Measurements from ENCODE around the gene PCSK9.

The PCSK9 gene

DNA sequence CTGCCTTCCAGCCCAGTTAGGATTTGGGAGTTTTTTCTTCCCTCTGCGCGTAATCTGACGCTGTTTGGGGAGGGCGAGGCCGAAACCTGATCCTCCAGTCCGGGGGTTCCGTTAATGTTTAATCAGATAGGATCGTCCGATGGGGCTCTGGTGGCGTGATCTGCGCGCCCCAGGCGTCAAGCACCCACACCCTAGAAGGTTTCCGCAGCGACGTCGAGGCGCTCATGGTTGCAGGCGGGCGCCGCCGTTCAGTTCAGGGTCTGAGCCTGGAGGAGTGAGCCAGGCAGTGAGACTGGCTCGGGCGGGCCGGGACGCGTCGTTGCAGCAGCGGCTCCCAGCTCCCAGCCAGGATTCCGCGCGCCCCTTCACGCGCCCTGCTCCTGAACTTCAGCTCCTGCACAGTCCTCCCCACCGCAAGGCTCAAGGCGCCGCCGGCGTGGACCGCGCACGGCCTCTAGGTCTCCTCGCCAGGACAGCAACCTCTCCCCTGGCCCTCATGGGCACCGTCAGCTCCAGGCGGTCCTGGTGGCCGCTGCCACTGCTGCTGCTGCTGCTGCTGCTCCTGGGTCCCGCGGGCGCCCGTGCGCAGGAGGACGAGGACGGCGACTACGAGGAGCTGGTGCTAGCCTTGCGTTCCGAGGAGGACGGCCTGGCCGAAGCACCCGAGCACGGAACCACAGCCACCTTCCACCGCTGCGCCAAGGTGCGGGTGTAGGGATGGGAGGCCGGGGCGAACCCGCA is at the start of gene PCSK9:
Gene PCSK9 (plus strand): TSS at position 207 of the 741 bp plus-strand sequence. CDS start 290 bp downstream, at position 497.
- DNase-seq: no peak

DNA sequence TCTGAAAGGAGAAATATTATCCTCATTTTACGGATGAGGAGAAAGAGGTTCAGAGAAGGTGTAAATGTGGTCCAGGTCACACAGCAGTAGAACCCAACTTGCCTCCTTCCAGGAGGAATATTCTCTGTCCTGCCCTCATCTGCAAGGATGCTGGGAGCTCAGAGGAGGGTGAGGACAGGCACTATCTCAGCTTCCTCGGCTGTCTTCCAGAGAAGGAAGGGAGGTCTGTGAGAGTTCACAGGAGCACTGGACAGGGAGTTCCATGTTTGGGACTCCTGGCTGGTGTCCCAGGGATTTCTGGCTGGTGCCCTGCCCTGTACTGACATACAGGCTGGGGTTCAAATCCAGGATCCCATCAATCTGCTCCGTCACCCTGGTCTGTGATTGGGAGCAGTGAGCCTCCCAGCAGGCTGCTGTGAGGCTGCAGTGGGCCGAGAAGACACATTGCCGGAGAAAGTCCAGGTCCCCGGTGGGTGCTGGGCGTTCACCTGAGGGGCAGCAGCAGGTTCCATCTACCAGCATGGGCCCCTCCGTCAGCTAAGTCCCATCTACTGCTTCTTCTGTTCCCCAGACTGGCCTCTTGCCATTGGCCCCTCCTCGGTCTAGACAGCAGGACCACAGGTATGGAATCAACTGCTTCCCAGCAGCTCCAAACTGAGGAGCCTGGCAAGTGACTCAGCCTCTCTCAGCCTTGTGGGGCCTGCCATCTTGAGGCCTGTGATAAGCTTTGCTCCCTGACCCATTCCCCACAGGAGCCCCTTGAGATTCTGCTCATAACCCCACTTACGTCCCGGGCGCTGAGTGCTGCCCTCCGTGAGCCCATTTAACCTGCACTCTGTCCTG is 49.2 kb upstream of the PCSK9 start:
- no peak for DNase-seq

DNA sequence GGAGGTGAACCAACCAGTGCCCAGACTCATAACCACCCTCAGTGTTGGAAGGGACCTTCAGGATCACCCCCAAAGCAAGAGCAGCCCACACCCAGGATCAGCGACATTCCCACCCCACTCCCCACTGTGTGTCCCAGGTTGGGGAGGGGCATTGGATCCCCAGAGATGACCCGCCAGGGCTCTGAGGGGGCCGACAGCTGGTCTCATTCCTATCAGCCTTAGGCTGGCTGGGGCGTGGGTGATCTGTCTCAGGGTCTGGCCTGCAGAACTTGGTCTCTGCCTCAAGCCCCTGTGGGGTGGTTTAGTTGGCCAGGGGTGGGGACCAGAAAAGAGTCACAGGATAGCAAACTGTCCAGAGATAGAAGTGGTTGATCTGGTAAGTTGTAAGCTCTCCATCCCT is 48.4 kb upstream of the PCSK9 start:
- no peak for DNase-seq

DNA sequence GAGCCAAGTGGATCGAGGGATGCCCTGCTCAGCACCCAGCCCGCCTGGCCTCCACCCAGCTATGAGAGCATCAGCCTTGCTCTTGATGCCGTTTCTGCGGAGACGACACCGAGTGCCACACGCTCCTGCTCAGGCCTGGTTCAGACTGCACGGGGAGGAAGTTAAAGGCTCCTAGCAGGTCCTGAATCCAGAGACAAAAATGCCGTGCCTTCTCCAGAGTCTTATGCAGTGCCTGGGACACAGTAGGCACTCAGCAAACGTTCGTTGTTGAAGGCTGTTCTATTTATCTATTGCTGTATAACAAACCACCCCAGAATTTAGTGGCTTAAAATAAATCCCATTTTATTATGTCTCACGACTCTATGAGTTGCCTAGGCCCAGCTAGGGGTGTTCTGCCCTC is 47.4 kb upstream of the PCSK9 start:
- DNase-seq: no peak

DNA sequence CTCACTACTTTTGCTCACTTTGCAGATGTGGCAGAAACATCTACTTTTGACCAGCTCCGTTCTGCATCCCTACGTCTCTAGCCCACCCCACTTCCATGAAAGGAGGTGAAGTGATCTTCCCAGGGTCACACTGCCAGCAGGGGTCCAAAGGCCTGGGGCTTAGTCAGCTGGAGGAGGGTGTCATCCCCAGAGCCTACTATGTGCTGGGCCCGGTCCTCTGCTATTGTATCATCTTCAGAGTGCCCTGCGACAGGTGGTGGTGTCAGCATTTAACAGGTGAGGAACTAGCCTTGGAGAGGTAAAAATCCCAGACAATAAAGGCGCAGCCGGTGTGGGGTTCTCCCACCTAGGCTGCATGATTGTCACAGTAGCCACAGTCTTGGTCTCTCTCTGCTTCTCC is 46.2 kb upstream of the PCSK9 start:
- no peak for DNase-seq

DNA sequence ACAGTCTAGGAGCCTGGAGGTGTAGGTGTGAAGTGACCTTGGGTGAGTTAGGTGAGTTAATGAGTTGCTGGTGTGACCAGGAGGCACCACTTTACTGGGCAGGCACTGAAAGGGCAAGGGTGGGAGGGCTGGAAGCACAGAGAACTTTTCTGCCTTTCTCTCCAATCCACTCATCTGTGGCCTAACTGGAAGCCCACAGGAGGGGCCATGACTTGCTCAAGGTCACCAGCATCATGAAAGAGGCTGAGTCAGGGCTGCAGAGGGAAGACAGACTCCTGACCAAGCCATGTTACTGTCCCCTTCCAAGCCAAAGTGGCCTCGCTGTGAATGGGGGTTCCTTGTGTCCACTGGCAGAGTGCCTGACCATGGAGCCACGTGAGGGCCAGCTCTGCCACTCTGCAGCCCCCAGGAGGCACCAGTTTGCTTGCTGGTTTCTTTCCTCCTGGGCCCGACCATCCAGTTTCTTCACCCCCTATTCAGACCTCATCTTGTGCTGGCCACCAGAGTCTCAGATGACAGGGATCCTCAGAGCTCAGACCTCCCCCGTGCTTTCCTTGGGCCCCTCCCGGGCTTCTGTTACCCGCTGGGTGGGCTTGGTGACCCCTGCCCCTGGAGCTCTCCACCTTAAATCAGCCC is 44.9 kb upstream of the PCSK9 start:
- no peak for DNase-seq

DNA sequence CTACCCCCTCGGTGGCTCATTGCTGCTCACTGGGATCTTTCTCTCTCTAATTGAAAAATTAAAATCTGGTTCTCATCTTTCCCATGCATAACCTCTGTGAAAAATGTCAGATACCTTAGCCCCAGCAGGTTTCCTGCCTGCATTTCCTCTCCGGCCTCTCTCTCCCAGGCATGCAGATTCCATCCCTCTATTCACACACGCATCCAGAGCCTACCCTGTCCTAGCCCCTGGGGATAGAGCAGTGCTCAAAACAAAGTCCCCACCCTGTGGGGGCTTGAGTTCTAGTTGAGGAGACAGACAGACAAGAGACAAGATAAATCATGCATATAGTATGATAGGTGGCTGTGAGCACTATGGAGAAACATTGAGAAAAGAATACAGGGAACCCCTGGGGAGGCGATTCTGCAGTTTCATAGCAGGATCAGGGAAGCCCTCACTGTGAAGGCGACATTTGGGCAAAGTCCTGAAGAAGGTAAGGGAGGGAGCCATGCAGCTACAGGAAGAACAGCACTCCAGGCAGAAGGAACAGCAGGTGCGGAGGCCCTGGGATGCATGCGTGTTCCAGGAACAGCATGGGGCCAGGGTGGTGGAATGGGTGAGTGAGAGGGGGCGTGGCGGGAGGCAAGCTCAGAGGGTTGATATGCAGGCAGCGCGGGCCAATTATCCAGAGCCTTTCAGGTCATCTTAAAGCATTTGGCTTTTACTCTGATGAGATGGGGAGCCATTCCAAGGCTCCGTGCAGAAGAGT is 44.2 kb upstream of the PCSK9 start:
- no peak for DNase-seq

DNA sequence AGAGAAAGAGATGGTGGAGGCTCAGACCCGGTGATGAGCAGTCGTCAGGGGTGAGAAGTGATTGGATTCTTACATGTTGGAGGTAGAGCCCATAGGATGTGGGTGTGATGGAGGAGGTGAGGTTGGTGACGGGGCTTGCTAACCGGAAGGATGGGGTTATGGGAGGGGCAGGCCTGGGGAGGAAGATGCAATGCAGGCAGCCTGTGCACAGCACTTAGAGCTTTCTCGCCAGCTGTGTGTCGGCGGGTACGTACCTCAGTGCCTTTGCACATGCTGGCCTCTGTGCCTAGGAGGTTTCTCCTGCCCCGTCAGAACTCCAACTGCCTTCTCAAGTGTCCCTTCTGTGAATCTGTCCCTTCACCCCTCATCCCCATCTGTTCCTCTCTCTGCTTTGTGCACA is 43.5 kb upstream of the PCSK9 start:
- peak; percentile 21 for DNase-seq

DNA sequence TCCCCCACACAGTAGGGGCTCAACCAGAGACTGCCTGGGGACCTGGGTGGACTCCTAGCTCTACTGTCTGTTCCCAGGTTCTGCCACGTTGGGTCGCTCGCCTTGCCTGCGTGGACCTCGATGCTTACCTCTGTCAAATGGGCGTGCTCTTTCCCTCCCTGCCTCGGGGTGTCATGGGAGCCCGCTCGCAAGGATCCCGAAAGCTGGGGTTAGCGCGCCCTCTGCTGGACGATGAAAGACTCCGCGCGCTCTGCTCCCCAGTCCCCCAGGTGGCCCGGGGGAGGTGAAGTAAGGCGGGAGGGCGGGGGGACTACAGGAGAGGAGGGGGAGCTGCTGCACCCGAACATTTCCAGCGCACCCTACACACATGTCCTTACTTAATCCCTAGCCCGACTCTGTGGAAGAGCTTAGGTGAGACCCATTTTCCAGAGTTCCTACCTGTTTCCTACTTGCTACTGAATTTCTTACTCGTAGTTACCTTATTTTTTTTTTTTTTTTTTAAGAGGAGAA is 42.9 kb upstream of the PCSK9 start:
- peak; percentile 71 for DNase-seq

DNA sequence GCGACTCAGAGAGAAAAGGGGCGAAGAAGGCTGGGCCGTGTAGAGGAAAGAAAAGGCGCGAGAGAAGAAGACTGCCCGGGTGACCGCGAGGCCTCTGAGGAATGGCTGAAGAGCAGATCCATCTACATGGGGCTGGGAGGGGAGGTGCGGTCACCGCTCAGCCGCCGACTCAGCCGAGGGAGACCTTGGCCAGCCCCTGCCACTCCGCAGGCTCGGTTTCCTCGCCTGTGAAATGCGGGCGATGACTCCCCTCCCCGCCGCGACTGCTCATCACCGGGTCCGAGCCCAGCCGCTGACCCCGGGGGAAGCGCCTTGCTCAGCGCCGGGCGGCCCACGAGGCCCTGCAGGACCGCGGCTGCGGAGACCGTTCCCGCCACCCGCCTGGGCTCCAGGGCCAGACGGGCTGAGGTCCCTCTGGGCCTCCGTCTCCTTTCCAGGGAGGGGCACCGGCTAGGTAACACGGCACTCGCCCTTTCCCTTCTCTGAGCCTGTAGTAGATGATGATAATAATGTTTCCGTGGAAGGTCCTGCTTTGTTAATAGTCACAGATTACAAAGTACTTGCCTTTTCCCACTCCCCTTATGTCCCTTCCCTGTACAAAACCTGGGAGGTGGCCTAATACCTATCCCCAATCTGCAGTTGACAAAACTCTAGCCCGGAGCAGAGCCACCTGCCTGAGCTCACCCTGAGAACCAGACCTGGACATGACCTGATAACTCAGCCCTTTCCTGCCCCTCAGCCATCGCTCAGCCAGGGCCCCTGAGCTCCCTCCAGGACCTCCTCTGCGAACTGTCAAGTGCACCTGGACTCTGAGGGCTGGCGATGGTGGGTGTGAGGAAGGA is 42.3 kb upstream of the PCSK9 start:
- DNase-seq: no peak

DNA sequence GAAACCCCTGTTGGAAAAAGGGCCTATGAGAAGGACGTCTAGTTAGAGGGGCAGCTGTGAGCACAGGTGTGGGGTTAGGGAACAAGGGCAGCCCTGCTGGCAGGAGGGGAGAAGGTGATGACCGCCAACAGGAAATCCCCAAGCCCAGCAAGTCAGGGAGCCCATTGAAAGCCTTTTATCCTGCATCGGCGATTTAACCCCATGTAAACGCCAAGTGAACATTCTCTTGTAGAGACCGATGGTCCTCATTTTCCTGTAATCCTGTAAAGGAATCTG is 41.7 kb upstream of the PCSK9 start:
- DNase-seq: no peak

DNA sequence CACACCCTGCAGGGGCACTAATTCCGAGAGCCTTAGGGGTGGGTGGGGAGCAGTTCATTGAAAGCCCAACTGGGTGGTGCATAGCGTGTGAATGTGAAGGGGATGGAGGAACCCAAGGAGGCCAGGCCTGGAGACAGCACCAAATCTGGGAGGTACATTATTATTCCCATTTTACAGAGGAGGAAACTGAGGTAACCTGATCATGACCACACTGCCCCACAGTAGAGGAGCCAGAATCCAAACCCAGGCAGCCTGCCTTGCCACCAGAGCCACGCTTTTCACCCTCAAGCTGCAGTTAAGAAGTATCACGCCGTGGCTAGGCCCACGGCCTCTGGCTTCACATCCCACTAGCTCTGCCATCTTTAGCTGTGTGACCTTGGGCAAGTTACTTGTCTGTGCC is 41.2 kb upstream of the PCSK9 start:
- DNase-seq: no peak

DNA sequence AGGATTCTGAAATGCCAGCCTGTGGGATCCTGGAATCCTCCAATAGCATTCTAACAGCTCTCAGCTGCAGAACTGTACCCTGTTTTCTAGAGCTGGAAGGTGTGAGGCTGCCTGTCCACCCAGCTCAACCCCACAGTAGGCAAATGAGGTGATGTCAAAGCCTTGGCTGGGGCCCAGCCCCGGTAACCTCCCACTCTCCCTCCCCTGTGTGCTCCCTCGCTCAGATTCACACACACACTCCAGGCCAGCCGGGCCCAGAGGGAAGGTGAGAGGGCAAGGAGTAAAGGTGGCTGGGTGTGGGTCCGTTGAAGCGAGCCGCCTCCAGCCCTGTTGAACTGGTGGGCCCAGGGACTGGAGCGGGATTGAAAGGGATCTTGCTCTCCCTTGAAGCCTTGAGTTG is 40.7 kb upstream of the PCSK9 start, which contains the start of gene BSND:
Gene BSND (plus strand): TSS at position 257 of the 400 bp plus-strand sequence. CDS start 254 bp downstream, outside the sequence.
- no peak for DNase-seq

DNA sequence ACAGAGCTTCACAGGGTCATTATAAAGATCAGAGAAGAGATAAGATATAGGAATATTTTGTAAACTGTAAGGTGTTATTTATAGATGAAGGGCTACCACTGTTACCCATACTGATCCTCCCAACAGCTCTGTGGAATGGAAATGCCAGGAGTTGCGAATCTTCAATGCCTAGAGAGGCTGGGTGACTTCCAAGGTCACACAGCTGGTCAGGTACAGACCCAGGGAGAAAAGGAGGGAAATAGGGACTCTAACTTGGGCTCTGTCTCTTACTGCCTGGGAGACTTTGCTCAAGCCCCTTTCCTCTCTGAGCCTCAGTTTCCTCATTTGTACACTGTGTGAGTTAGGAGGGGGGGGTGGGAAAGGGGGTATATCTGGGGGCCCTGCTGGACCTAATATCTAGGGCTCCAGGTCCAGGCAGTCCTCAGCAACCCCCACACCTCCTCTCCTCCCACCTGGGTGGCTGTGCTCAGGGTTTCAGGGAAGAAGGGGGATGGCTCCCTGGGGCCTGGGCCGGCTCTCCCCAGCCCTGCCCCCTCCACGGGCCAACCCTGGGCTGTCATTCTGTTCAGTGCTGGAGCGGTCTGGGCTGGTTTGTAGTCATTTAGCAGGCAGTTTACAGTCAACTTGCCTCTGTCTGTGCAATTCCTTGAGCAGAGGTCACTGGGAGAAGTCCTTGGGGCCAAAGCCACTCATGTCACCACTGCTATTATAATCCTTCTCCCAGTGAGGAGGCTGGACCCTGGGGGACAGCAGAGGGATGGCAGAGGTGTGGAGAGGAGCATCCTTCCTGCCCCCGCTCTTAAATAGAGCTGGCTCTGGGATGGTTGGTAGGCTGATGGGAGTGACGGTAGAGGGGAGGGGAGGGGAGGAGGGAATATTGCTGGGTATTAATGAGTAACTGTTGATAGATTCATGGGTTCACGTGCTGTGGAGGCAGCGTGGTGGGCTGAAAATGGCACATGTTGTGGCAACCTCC is 39.0 kb upstream of the PCSK9 start:
- DNase-seq: no peak

DNA sequence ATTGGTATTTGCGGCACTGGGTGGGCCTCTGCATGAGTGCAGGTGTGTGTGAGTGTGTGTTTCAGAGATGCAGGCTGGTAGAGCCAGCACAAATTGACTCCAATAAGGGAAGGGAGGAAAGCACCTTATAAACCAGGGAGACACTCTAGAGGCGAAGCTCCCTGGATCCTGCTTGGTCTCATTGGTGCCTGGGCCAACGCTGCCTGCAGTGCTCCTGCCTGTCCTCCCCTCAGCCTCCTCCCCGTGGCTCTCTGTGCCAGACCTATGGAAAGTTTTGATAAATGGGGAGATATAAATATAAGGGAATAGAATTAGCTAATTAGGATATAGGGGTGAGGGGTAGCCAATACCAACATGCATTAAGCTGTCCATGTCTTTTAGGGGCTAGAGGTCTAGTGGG is 38.0 kb upstream of the PCSK9 start:
- DNase-seq: no peak

DNA sequence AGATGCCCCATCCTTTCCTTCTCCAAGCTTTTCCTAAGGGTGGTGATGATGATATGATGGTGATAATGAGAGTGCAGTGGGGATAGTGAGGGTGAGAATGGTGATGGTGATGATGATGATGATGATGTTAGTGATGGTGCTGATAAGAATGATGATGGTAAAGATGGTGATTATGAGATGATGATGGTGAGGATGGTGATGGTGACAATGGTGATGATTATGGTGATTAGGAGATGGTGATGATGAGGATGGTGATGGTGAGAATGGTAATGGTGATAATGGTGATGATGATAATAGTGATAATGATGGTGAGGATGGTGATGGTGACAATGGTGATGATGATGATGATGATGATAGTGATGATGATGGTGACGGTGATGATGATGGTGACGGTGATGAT is 36.7 kb upstream of the PCSK9 start:
- DNase-seq: no peak

DNA sequence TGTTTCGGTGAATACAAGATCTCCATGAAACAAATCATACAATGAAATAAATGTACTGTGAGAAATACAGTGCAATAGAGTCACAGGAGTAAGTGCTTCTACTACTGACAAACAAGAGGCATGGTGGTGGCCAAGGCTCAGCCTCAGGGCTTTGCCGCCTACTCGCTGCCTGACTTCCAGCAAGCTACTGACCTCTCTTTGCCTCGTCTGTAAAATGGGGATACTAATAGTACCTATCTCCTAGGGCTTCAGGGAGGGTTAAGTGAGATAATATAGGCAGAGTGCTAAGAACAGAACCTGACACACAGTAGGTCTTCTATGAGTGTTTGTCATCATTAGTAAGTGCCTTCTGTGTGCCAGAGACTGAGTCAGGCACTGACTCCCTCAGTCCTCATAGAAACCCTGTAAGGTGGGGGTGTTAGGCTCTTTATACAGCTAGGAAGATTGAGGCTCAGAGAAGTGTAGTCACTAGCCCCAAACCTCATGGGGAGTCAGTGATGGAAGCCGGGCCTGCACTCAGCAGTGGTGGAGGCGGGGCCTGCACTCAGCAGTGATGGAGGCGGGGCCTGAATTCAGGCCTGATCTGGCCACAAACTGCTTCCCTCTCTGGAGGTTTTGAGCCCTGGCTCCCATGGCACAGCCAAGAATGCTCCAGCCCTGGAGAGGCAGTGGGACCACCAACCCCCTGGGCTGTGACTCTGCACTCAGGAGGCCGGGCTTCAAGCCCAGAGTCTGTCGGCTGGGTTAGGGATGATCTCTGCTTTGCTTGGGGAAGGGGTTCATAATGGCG is 33.8 kb upstream of the PCSK9 start:
- no peak for DNase-seq

DNA sequence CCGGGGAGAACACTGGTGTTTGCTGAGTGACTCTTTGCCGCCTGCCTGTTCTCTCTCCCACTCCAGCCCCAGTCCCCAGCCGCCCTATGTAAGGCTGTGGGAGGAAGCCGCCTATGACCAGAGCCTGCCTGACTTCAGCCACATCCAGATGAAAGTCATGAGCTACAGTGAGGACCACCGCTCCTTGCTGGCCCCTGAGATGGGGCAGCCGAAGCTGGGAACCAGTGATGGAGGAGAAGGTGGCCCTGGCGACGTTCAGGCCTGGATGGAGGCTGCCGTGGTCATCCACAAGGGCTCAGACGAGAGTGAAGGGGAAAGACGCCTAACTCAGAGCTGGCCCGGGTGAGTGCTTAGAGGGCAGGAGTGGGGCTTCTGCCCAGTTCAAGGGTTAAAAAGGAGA is 32.4 kb upstream of the PCSK9 start:
- DNase-seq: no peak

DNA sequence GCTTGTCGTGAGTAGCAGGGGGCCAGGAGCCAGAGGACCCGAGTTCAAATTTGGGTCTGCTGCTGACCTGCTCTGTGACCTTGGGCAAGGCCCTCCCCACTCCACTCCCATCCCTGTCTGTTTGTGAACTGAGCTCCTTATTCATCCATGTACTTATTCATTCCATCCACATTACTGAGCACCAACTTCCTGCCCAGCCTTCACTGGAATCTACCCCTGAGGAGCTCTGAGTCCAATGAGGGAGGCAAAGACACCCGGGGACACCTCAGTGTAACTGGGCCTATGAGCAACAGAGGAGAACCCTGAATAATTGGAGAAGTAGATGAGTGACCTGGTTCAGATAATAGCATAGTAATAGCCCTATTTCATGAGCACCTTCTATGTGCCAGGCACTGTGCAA is 31.7 kb upstream of the PCSK9 start:
- DNase-seq: no peak

Data from CD4-positive, alpha-beta T cell treated with Interferon gamma for 1 hour (primary cell).